WTC11 (cell line): ENCODE results near the gene CDH13. TPM values are rescaled to one million over a fixed set of nuclear protein-coding genes. Genes with fewer than 3 reads are reported as not detected.

Experiments used
- ATAC-seq: fragments of 200-7000 bp; cut with Tn5 transposase; 2 replicates; pipeline ENCODE4 v1.10.0; 2021; ENCODE audit warnings: mild to moderate bottlenecking, moderate library complexity
- CTCF ChIA-PET: fragments of 300-600 bp; sonication (Branson Sonifier 250); formaldehyde crosslinking; loops from one replicate; lab custom pipeline; 2021; ENCODE audit warnings: antibody characterized with exemption; lab: Charles Lee
- POLR2A ChIA-PET: fragments of 350-600 bp; sonication (Branson Sonifier 250); formaldehyde crosslinking; loops from one replicate; lab custom pipeline; 2021; ENCODE audit warnings: antibody characterized with exemption; lab: Charles Lee
- DNase-seq: peaks from one replicate; pipeline ENCODE4 v3.0.0; 2021; ENCODE audit warnings: low spot score
- H3K27ac Mint-ChIP-seq: 2 replicates; pipeline ENCODE4 v1.8.0; 2021; ENCODE audit warnings: mixed read lengths
- H3K27me3 Mint-ChIP-seq: 2 replicates; pipeline ENCODE4 v1.8.0; 2021; ENCODE audit warnings: low read depth, mild to moderate bottlenecking, moderate library complexity, mixed read lengths
- H3K36me3 Mint-ChIP-seq: 2 replicates; pipeline ENCODE4 v1.8.0; 2021; ENCODE audit warnings: mixed read lengths
- H3K4me1 Mint-ChIP-seq: 2 replicates; pipeline ENCODE4 v1.8.0; 2022; ENCODE audit warnings: mixed read lengths
- H3K4me3 Mint-ChIP-seq: 2 replicates; pipeline ENCODE4 v1.8.0; 2021; ENCODE audit warnings: mild to moderate bottlenecking, moderate library complexity, mixed read lengths
- H3K9me3 Mint-ChIP-seq: 2 replicates; pipeline ENCODE4 v1.8.0; 2021; ENCODE audit warnings: mixed read lengths
- AR ChIP-seq: fragments of 250-450 bp; sonication (Bioruptor Pico); IDR thresholded peaks from 2 replicates; pipeline ENCODE4 v1.9.0; 2021; ENCODE audit warnings: mild to moderate bottlenecking
- ATF1 ChIP-seq: sonication (generic); formaldehyde crosslinking; IDR thresholded peaks from 2 replicates; pipeline ENCODE4 v1.8.1; 2023; ENCODE audit warnings: mild to moderate bottlenecking, moderate library complexity, missing genetic modification reagents
- ATF3 ChIP-seq: sonication (generic); formaldehyde crosslinking; conservative IDR thresholded peaks from 2 replicates; pipeline ENCODE4 v1.8.1; 2022; ENCODE audit warnings: mild to moderate bottlenecking, missing genetic modification reagents
- CBFB ChIP-seq: sonication (generic); formaldehyde crosslinking; IDR thresholded peaks from 2 replicates; pipeline ENCODE4 v1.8.1; 2022; ENCODE audit warnings: mild to moderate bottlenecking, low read depth, missing genetic modification reagents
- CDX4 ChIP-seq: fragments of 250-450 bp; sonication (Bioruptor Pico); IDR thresholded peaks from 2 replicates; pipeline ENCODE4 v1.9.0; 2021; ENCODE audit warnings: moderate library complexity, mild to moderate bottlenecking, inconsistent platforms, borderline replicate concordance
- CREM ChIP-seq: sonication (generic); formaldehyde crosslinking; IDR thresholded peaks from 2 replicates; pipeline ENCODE4 v1.8.1; 2022; ENCODE audit warnings: mild to moderate bottlenecking, missing genetic modification reagents, moderate library complexity
- EMX1 ChIP-seq: fragments of 250-450 bp; sonication (Bioruptor Pico); IDR thresholded peaks from 2 replicates; pipeline ENCODE4 v1.8.0; 2021; ENCODE audit warnings: mild to moderate bottlenecking
- HMGXB4 ChIP-seq: sonication (generic); formaldehyde crosslinking; IDR thresholded peaks from 2 replicates; pipeline ENCODE4 v1.8.1; 2023; ENCODE audit warnings: mild to moderate bottlenecking, moderate library complexity, missing genetic modification reagents
- JUN ChIP-seq: sonication (generic); formaldehyde crosslinking; IDR thresholded peaks from 2 replicates; pipeline ENCODE4 v1.8.0; 2023; ENCODE audit warnings: mild to moderate bottlenecking, missing genetic modification reagents
- MXD4 ChIP-seq: fragments of 250-450 bp; sonication (Bioruptor Pico); IDR thresholded peaks from 2 replicates; pipeline ENCODE4 v1.8.0; 2021; ENCODE audit warnings: mild to moderate bottlenecking, moderate library complexity, borderline replicate concordance
- NFE2L1 ChIP-seq: sonication (generic); formaldehyde crosslinking; IDR thresholded peaks from 2 replicates; pipeline ENCODE4 v1.8.1; 2023; ENCODE audit warnings: missing genetic modification reagents
- NFYB ChIP-seq: sonication (generic); formaldehyde crosslinking; conservative IDR thresholded peaks from 2 replicates; pipeline ENCODE4 v1.8.0; 2022; ENCODE audit warnings: low read depth, missing genetic modification reagents
- NR2C2 ChIP-seq: sonication (generic); formaldehyde crosslinking; IDR thresholded peaks from 2 replicates; pipeline ENCODE4 v1.8.0; 2022; ENCODE audit warnings: mild to moderate bottlenecking, missing genetic modification reagents
- OVOL2 ChIP-seq: fragments of 250-450 bp; sonication (Bioruptor Pico); IDR thresholded peaks from 2 replicates; pipeline ENCODE4 v1.9.0; 2021; ENCODE audit warnings: mild to moderate bottlenecking, borderline replicate concordance
- TCF7 ChIP-seq: sonication (generic); formaldehyde crosslinking; IDR thresholded peaks from 2 replicates; pipeline ENCODE4 v1.8.0; 2022; ENCODE audit warnings: mild to moderate bottlenecking, low read depth, missing genetic modification reagents, moderate library complexity
- ZNF121 ChIP-seq: sonication (generic); formaldehyde crosslinking; IDR thresholded peaks from 2 replicates; pipeline ENCODE4 v1.8.0; 2023; ENCODE audit warnings: missing genetic modification reagents
- ZNF138 ChIP-seq: sonication (generic); formaldehyde crosslinking; conservative IDR thresholded peaks from 2 replicates; pipeline ENCODE4 v1.8.1; 2022; ENCODE audit warnings: mild to moderate bottlenecking, moderate library complexity, missing genetic modification reagents
- ZNF671 ChIP-seq: fragments of 250-450 bp; sonication (Bioruptor Pico); IDR thresholded peaks from 2 replicates; pipeline ENCODE4 v1.8.0; 2021; ENCODE audit warnings: mild to moderate bottlenecking
- total RNA-seq: library from RNA; stranded (reverse); gene quantifications from 3 replicates; pipeline ENCODE4 v1.2.3, GENCODE V29; 2021
- TF ChIP-seq, protein P1 (sequence below): fragments of 250-450 bp; sonication (Bioruptor Pico); IDR thresholded peaks from 2 replicates; pipeline ENCODE4 v1.9.0; 2021; ENCODE audit warnings: mild to moderate bottlenecking
- TF ChIP-seq, protein P2 (sequence below): sonication (generic); formaldehyde crosslinking; IDR thresholded peaks from 2 replicates; pipeline ENCODE4 v1.8.0; 2022; ENCODE audit warnings: mild to moderate bottlenecking, missing genetic modification reagents
- TF ChIP-seq, protein P3 (sequence below): sonication (generic); formaldehyde crosslinking; IDR thresholded peaks from 2 replicates; pipeline ENCODE4 v1.8.0; 2022; ENCODE audit warnings: mild to moderate bottlenecking, missing genetic modification reagents
- TF ChIP-seq, protein P4 (sequence below): sonication (generic); formaldehyde crosslinking; IDR thresholded peaks from 2 replicates; pipeline ENCODE4 v1.8.1; 2023; ENCODE audit warnings: mild to moderate bottlenecking, missing genetic modification reagents, moderate library complexity
- TF ChIP-seq, protein P5 (sequence below): fragments of 200-600 bp; IDR thresholded peaks from 2 replicates; pipeline ENCODE4 v1.8.0; 2022; ENCODE audit warnings: antibody characterized with exemption

CDH13 gene
- total RNA-seq, 1 experiment from 2014 or later: 0.81 TPM

DNA sequence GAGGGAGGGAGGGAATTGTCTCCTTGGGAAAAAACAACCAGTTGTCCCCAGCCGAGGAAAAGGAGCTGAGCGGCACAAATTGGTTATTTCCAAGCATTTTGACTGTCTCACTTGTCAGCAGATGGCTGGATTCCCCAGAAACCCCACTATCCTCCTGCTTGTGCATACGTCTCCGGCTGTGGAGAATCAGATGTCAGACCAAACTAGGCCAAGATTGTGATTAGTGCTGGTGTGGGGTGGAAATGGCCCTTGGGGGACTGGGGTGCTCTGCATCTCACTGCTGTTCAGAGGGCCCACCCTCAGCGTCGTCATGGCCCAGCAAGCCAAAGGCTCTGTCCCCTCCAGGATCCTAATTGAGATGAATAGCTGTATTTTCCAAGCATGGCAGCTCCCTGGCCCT, 1049.3 kb downstream of the CDH13 start (continued):
- TF ChIP-seq JUN (no peak), MXD4 (CRISPR knock-in tag) (no peak), CDX4 (CRISPR knock-in tag) (no peak)
- TF ChIP-seq, protein P1, sequence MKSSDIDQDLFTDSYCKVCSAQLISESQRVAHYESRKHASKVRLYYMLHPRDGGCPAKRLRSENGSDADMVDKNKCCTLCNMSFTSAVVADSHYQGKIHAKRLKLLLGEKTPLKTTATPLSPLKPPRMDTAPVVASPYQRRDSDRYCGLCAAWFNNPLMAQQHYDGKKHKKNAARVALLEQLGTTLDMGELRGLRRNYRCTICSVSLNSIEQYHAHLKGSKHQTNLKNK (CRISPR knock-in tag): no peak
- TF ChIP-seq, all 79 proteins: peak for 0

DNA sequence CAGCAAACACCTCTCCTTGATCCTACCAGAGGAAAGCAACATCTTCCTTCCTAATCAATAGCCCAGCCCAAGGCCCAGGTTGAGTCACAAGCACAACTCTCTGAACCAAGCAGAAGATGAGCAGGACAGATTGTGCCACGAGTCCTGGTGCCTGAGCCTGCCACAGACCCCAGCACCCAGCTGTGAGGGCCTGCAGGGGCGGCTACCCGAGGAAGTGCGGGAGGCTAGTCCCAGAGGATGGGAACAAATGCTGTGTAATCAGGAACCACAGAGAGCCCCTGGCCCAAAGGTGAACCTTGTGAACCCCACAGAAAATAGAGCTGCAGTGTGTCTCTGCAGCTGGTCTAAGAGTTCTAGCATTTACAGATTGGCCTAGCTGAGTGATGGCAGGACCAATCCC, 1054.2 kb downstream of the CDH13 start:
- H3K4me1 Mint-ChIP-seq: peaks cover 18% of the 10 kb centered on the region
- no peaks in the 10 kb centered on the region for H3K36me3 Mint-ChIP-seq
- H3K27ac Mint-ChIP-seq: no peak overlapping the region
- no peak; the same call in 1 of the 2 replicates for ATAC-seq
- no peak for DNase-seq
- CTCF ChIA-PET: interaction anchor here (1.1 kb wide), 1 partner anchor 74 kb away, joined by 5 read pairs; no protein-coding TSS in a partner anchor
- H3K4me3 Mint-ChIP-seq: no peak overlapping the region
- no peak for TF ChIP-seq OVOL2 (CRISPR knock-in tag)
- no peak for TF ChIP-seq ZNF138 (CRISPR knock-in tag)
- TF ChIP-seq, protein P2, sequence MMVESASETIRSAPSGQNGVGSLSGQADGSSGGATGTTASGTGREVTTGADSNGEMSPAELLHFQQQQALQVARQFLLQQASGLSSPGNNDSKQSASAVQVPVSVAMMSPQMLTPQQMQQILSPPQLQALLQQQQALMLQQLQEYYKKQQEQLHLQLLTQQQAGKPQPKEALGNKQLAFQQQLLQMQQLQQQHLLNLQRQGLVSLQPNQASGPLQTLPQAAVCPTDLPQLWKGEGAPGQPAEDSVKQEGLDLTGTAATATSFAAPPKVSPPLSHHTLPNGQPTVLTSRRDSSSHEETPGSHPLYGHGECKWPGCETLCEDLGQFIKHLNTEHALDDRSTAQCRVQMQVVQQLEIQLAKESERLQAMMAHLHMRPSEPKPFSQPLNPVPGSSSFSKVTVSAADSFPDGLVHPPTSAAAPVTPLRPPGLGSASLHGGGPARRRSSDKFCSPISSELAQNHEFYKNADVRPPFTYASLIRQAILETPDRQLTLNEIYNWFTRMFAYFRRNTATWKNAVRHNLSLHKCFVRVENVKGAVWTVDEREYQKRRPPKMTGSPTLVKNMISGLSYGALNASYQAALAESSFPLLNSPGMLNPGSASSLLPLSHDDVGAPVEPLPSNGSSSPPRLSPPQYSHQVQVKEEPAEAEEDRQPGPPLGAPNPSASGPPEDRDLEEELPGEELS: no peak
- TF ChIP-seq ZNF671 (CRISPR knock-in tag): no peak
- no peak for TF ChIP-seq NFE2L1
- no peak for TF ChIP-seq ATF3 (CRISPR knock-in tag)
- no peak for TF ChIP-seq EMX1
- TF ChIP-seq NR2C2 (CRISPR knock-in tag): no peak
- TF ChIP-seq CBFB (CRISPR knock-in tag): no peak
- TF ChIP-seq CREM (CRISPR knock-in tag): no peak
- TF ChIP-seq, protein P3, sequence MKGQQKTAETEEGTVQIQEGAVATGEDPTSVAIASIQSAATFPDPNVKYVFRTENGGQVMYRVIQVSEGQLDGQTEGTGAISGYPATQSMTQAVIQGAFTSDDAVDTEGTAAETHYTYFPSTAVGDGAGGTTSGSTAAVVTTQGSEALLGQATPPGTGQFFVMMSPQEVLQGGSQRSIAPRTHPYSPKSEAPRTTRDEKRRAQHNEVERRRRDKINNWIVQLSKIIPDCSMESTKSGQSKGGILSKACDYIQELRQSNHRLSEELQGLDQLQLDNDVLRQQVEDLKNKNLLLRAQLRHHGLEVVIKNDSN (CRISPR knock-in tag): no peak
- no peak for TF ChIP-seq NFYB (CRISPR knock-in tag)
- TF ChIP-seq ZNF121 (CRISPR knock-in tag): no peak
- TF ChIP-seq TCF7 (CRISPR knock-in tag): no peak
- TF ChIP-seq, all 79 proteins: peak for 0
- Mint-ChIP-seq H3K9me3 (no peaks in the 10 kb centered on the region; the same call in 1 of the 2 replicates), H3K27me3 (no peaks in the 10 kb centered on the region)
- POLR2A ChIA-PET: no interaction called here

DNA sequence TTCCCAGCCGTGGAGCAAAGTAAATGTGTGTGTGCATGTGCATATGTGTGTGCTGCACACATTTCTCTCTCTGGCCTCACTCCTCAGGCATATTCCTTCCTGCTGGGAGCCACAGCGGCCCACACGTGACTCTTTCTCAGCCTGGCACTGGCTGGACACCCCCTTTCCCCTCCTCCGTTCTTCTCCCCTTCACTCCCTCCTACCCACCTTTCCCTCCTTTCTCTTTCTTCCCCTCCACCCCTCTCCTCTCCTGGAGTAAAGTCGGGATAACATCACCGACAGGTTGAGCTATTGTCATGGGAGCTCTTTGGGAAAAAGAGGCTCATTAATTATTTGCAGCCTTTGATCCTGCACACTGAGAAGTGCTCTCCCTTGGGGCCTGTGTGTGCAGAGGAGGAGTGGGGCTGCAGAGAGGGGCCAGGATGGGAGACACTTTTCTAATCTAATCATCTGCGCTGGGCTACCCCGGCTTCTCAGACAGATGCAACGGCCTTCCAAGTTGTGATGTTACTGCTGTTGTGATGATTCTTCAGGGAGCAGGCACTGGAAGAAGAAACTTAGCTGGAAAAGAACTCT, 1054.7 kb downstream of the CDH13 start:
- no peak for DNase-seq
- CTCF ChIA-PET: interaction anchor here (1.1 kb wide), 1 partner anchor 75 kb away, joined by 5 read pairs; no protein-coding TSS in a partner anchor
- Mint-ChIP-seq H3K27ac (no peak overlapping the region), H3K36me3 (no peaks in the 10 kb centered on the region), H3K9me3 (no peaks in the 10 kb centered on the region; the same call in 1 of the 2 replicates), H3K27me3 (no peaks in the 10 kb centered on the region), H3K4me1 (peaks cover 18% of the 10 kb centered on the region), H3K4me3 (no peak overlapping the region)
- POLR2A ChIA-PET: no interaction called here
- no peak; the same call in 1 of the 2 replicates for ATAC-seq
- TF ChIP-seq AR (no peak), HMGXB4 (CRISPR knock-in tag) (no peak), ATF1 (CRISPR knock-in tag) (no peak)
- TF ChIP-seq, protein P4, sequence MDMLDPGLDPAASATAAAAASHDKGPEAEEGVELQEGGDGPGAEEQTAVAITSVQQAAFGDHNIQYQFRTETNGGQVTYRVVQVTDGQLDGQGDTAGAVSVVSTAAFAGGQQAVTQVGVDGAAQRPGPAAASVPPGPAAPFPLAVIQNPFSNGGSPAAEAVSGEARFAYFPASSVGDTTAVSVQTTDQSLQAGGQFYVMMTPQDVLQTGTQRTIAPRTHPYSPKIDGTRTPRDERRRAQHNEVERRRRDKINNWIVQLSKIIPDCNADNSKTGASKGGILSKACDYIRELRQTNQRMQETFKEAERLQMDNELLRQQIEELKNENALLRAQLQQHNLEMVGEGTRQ (CRISPR knock-in tag): no peak
- TF ChIP-seq, protein P5, sequence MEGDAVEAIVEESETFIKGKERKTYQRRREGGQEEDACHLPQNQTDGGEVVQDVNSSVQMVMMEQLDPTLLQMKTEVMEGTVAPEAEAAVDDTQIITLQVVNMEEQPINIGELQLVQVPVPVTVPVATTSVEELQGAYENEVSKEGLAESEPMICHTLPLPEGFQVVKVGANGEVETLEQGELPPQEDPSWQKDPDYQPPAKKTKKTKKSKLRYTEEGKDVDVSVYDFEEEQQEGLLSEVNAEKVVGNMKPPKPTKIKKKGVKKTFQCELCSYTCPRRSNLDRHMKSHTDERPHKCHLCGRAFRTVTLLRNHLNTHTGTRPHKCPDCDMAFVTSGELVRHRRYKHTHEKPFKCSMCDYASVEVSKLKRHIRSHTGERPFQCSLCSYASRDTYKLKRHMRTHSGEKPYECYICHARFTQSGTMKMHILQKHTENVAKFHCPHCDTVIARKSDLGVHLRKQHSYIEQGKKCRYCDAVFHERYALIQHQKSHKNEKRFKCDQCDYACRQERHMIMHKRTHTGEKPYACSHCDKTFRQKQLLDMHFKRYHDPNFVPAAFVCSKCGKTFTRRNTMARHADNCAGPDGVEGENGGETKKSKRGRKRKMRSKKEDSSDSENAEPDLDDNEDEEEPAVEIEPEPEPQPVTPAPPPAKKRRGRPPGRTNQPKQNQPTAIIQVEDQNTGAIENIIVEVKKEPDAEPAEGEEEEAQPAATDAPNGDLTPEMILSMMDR: no peak
